Lower lobe of right lung (tissue), 2 donors: ENCODE measurements around the gene SZT2. TPM values are rescaled to one million over a fixed set of nuclear protein-coding genes. Genes with fewer than 3 reads are reported as not detected.
A peak's percentile ranks its signal among the peaks of the same experiment; 100 is the strongest.

Experiments used
- ATAC-seq, 2 donors: fragments of 200-7000 bp; cut with Tn5 transposase; one replicate each; pipeline ENCODE4 v1.9.1; 2020 to 2022; ENCODE audit warnings: mild to moderate bottlenecking in 2 of 2, moderate library complexity in 2 of 2
- DNase-seq: peaks from one replicate; pipeline ENCODE4 v3.0.0-alpha.2; 2020
- H3K27ac ChIP-seq: fragments of 200-600 bp; one replicate; pipeline ENCODE4 v1.8.0; 2022
- H3K27me3 ChIP-seq: fragments of 200-600 bp; one replicate; pipeline ENCODE4 v1.8.0; 2022; ENCODE audit warnings: low read depth
- H3K36me3 ChIP-seq: fragments of 200-600 bp; one replicate; pipeline ENCODE4 v1.8.0; 2022; ENCODE audit warnings: mild to moderate bottlenecking
- H3K4me1 ChIP-seq: fragments of 200-600 bp; one replicate; pipeline ENCODE4 v1.8.0; 2022
- H3K4me3 ChIP-seq: fragments of 200-600 bp; one replicate; pipeline ENCODE4 v1.8.0; 2022; ENCODE audit warnings: mild to moderate bottlenecking
- H3K9me3 ChIP-seq: fragments of 200-600 bp; one replicate; pipeline ENCODE4 v1.8.0; 2022
- intact Hi-C: fragments of 100-400 bp; cut with DNase I; formaldehyde crosslinking; loops from one replicate; pipeline ENCODE4 v1.11.0; 2022
- long read RNA-seq: library from polyadenylated mRNA; unstranded; transcript quantifications from one replicate; pipeline ENCODE4 v2.0.0, GENCODE V29; 2021
- total RNA-seq: library from RNA; stranded (reverse); fragmentation: NEBNext Ultra II Directional; extraction: Animal tissue kit (Norgen Biotek cat#: 25700); gene quantifications from one replicate; pipeline ENCODE4 v1.2.1, GENCODE V29; 2021
- TF ChIP-seq, protein P1 (sequence below): fragments of 200-600 bp; IDR thresholded peaks from one replicate; pipeline ENCODE4 v1.8.0; 2022; ENCODE audit warnings: antibody characterized with exemption, mild to moderate bottlenecking
- donor health status: DM: no; HTN: yes; CAD: no; lungs with severe emphysema.

SZT2 gene
- 71.5 TPM for total RNA-seq
- long read RNA-seq, full-length matches to known transcripts, result 3 of 47 reads
- long read RNA-seq, partial matches to known transcripts, result 28 of 47 reads
- long read RNA-seq, other reads (novel, unspliced or antisense), result 16 of 47 reads

DNA sequence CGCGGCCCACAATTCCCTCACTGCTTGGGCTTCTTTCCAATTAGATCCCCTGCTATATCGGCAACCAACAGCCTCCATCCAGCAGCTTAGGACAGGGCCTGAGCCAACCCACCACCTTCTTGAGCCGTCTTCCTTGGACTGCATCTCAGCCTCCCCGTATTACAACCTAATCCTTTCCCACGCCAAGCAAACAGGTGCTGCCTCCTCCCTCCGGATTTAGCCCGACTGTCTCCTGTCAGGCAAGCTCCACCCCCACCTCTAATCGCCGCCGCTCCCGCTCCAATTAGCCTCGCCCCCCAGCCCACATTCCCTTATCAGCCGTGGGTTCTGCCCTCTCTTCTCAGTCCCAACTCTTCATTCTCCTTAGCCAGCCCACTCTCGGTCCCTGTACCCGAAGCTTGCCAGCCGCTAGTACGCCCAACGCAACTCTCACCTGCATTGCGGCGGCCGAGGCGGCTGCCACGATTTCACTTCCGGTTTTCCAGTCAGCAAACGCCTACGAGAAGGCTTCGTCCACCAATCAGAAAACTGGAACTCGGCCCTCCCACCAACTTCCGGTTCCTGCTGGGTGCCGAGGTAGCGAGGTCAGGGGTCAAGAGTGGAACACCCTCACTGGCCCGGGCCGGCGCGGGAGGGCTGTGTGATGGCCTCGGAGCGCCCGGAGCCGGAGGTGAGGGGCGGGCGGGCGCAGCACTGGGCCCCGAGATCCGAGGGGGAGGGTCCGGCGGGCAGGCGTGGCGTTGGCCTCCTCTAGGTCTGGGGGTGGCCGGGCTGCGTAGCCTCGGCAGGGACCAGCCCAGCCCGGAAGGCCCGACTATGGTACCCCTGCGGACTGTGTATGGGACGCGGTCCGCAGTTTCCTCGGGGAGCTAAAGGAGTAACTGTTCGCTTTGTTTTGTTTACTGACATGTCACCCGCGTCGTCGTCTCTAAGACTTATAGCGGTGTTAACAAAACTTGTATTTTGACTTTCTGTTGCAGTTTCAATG, at the start of gene SZT2, which contains the start of gene MED8:
Gene SZT2 (plus strand): TSS at position 574 of the 988 bp plus-strand sequence. CDS start 70 bp downstream, at position 644.
Gene MED8 (minus strand): TSS at position 475 of the 988 bp plus-strand sequence. CDS start 36 bp downstream, at position 439.
- Histone ChIP-seq H3K4me3 (peak within 1 kb of the TSS; percentile 83), H3K27ac (peak within 1 kb of the TSS; percentile 85), H3K36me3 (peaks cover 33% of the 10 kb centered on the region), H3K9me3 (no peaks in the 10 kb centered on the region), H3K4me1 (peaks cover 33% of the 10 kb centered on the region), H3K27me3 (no peaks in the 10 kb centered on the region)
- TF ChIP-seq, protein P1, sequence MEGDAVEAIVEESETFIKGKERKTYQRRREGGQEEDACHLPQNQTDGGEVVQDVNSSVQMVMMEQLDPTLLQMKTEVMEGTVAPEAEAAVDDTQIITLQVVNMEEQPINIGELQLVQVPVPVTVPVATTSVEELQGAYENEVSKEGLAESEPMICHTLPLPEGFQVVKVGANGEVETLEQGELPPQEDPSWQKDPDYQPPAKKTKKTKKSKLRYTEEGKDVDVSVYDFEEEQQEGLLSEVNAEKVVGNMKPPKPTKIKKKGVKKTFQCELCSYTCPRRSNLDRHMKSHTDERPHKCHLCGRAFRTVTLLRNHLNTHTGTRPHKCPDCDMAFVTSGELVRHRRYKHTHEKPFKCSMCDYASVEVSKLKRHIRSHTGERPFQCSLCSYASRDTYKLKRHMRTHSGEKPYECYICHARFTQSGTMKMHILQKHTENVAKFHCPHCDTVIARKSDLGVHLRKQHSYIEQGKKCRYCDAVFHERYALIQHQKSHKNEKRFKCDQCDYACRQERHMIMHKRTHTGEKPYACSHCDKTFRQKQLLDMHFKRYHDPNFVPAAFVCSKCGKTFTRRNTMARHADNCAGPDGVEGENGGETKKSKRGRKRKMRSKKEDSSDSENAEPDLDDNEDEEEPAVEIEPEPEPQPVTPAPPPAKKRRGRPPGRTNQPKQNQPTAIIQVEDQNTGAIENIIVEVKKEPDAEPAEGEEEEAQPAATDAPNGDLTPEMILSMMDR, result no peak
- DNase-seq (peak; percentile 96), ATAC-seq (peak; percentile 98 to 100)
- intact Hi-C loops, result no loop called here

DNA sequence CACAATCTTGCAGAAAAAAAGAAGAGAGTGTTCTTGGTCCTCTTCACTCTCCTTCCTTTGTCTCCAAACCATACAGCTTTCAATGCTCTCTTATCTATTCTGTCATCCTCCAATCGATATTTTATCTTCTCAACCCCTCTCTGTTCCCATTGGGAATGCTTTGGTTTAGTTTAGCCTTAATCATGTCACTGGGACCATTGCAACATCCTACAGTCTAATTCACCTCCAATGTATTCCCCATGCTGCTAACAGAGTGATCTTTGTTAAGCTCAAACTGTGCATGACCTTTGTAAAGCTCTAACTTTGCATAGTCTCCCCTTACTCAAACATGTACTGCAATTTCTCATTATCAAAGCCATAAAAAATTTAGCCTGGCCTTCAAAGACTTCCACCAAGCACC, 49.1 kb upstream of the SZT2 start:
- no peaks in the 10 kb centered on the region for H3K27me3 ChIP-seq
- no peaks in the 10 kb centered on the region for H3K9me3 ChIP-seq
- TF ChIP-seq, protein P1, result no peak
- peaks cover 9% of the 10 kb centered on the region for H3K4me1 ChIP-seq
- ATAC-seq (no peak), DNase-seq (no peak)
- no peak overlapping the region for H3K27ac ChIP-seq
- no peak overlapping the region for H3K4me3 ChIP-seq
- intact Hi-C loops, result no loop called here
- no peaks in the 10 kb centered on the region for H3K36me3 ChIP-seq

DNA sequence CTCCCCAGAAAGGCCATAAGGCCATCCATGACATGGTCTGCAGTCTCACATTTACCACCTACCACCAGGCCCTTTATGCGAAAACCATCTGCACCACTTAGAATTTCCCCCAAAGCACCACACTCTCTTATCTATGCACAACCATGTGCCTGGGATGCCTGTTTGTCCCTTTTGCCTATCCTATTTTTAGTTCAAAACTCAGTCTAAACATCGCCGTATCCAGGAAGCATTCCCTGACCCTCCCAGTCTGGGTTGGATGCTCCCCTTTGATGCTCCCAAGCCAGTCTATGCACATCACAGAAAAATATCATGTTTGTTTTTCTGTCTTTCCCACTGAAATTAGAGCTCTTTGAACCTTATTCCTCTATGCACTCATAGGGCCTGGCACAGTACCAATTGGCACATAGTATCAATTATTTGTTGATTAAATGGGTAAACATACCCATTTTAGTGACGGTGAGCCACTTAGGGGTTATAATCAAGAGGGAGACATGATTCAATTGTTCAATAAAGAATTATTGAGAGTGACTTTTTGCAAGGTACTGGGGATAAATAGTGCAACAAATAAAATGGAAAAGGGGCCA, 45.3 kb upstream of the SZT2 start:
- intact Hi-C loops, result no loop called here
- Histone ChIP-seq H3K4me1 (peaks cover 17% of the 10 kb centered on the region), H3K27me3 (no peaks in the 10 kb centered on the region), H3K27ac (no peak overlapping the region), H3K4me3 (no peak overlapping the region), H3K36me3 (no peaks in the 10 kb centered on the region), H3K9me3 (no peaks in the 10 kb centered on the region)
- TF ChIP-seq, protein P1, result no peak
- ATAC-seq, result no peak
- no peak for DNase-seq

DNA sequence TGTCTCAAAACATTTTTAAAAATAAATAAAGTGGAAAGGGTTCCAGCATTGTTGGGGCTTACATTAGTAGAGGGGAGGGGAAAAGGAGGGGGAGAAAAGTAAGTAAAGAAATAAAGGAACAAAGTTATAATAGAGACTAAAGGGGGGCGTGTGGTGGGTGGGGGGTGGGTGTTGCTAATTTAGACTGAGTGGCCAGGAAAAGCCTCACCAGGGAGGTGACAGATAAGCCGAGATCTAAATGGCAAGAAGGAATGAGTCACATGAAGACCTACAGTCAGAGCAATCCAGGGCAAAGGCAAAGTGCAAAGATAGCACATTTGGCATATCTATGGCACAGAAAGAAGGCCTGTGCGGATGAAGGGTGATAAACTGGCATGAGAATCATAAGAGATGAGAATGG, 44.6 kb upstream of the SZT2 start:
- TF ChIP-seq, protein P1, result no peak
- intact Hi-C loops, result no loop called here
- no peaks in the 10 kb centered on the region for H3K9me3 ChIP-seq
- H3K27ac ChIP-seq, result no peak overlapping the region
- H3K27me3 ChIP-seq, result no peaks in the 10 kb centered on the region
- no peak for ATAC-seq
- no peak for DNase-seq
- H3K36me3 ChIP-seq, result no peaks in the 10 kb centered on the region
- peaks cover 22% of the 10 kb centered on the region for H3K4me1 ChIP-seq
- H3K4me3 ChIP-seq, result no peak overlapping the region

DNA sequence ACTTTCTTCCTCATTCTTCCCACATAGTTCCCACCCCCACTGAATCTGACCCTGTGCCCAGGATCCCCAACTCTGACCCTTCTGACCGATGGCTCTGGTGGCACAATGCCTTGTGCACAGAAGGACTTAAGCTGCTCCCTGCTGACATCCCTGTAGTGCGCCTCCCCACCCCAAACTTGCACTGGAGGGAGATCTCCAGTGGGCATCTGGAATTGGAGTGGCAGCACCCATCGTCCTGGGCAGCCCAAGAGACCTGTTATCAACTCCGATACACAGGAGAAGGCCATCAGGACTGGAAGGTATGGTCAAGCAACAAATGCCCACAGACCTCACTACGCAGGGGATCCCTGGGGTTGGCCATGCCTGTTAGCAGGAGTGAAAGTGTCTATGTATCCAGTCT, 43.1 kb upstream of the SZT2 start:
- Histone ChIP-seq H3K4me3 (no peak overlapping the region), H3K27ac (no peak overlapping the region), H3K4me1 (peaks cover 22% of the 10 kb centered on the region), H3K9me3 (no peaks in the 10 kb centered on the region), H3K36me3 (no peaks in the 10 kb centered on the region), H3K27me3 (no peaks in the 10 kb centered on the region)
- intact Hi-C loops, result no loop called here
- ATAC-seq, result no peak
- TF ChIP-seq, protein P1, result no peak
- DNase-seq, result no peak
